ENCODE measurements around the gene PSMD1. TPM values are rescaled to one million over a fixed set of nuclear protein-coding genes. Genes with fewer than 3 reads are reported as not detected.

PSMD1 gene
- total RNA-seq, 1 donor from 2014 or later, result 99.9 TPM

- Mint-ChIP-seq H3K9me3 (no peaks in the 10 kb centered on the region), H3K4me1 (no peaks in the 10 kb centered on the region), H3K36me3 (ENCODE audit: low read depth) (no peaks in the 10 kb centered on the region), H3K27me3 (peaks cover 15% of the 10 kb centered on the region), H3K27ac (no peak overlapping the region), H3K4me3 (no peak overlapping the region)
- DNase-seq, result no peak
- intact Hi-C loops (cut with micrococcal nuclease), result no loop called here
- ATAC-seq (ENCODE audit: low read depth), result no peak
- POLR2A ChIA-PET, result no interaction called here
- TF ChIP-seq CTCF (IDR thresholded peaks at IDR 0.05), result no peak
- CTCF ChIA-PET, result no interaction called here
These were observed 9.8 kb upstream of the PSMD1 start for GRCh38 chr2:231046916-231047273.

GRCh38 chr2:231047274-231047922 lies 9.3 kb upstream of the PSMD1 start:
- Mint-ChIP-seq H3K4me1 (peaks cover 3% of the 10 kb centered on the region), H3K9me3 (no peaks in the 10 kb centered on the region), H3K4me3 (no peak overlapping the region), H3K36me3 (ENCODE audit: low read depth) (no peaks in the 10 kb centered on the region), H3K27ac (no peak overlapping the region), H3K27me3 (peaks cover 14% of the 10 kb centered on the region)
- ATAC-seq (ENCODE audit: low read depth), result no peak
- DNase-seq, result no peak
- intact Hi-C loops (cut with micrococcal nuclease), result no loop called here
- TF ChIP-seq CTCF (IDR thresholded peaks at IDR 0.05), result no peak
- POLR2A ChIA-PET, result interaction anchor here (1.3 kb wide), 1 partner anchor 10 kb away, joined by 4 read pairs; the partner anchor contains the start of gene PSMD1
- CTCF ChIA-PET, result no interaction called here

GRCh38 chr2:231047923-231048915 lies 8.4 kb upstream of the PSMD1 start:
- H3K27ac Mint-ChIP-seq, result no peak overlapping the region
- ChIA-PET POLR2A (interaction anchor here (1.3 kb wide), 1 partner anchor 9 kb away, joined by 4 read pairs; the partner anchor contains the start of gene PSMD1), CTCF (no interaction called here)
- H3K4me1 Mint-ChIP-seq, result peaks cover 9% of the 10 kb centered on the region
- ATAC-seq (ENCODE audit: low read depth) (no peak), DNase-seq (no peak)
- no peak overlapping the region for H3K4me3 Mint-ChIP-seq
- intact Hi-C loops (cut with micrococcal nuclease), result no loop called here
- no peak for TF ChIP-seq CTCF (IDR thresholded peaks at IDR 0.05)
- H3K27me3 Mint-ChIP-seq, result peaks cover 15% of the 10 kb centered on the region
- H3K9me3 Mint-ChIP-seq, result no peaks in the 10 kb centered on the region
- peaks cover 1% of the 10 kb centered on the region for H3K36me3 Mint-ChIP-seq (ENCODE audit: low read depth)

- peaks cover 9% of the 10 kb centered on the region for H3K4me1 Mint-ChIP-seq
- no peak for TF ChIP-seq CTCF (IDR thresholded peaks at IDR 0.05)
- intact Hi-C loops (cut with micrococcal nuclease), result loop anchor here (10.0 kb wide), 1 partner anchor 735 kb away; the partner anchor contains the start of genes COPS7B and PDE6D
- ATAC-seq (ENCODE audit: low read depth) (no peak), DNase-seq (no peak)
- H3K4me3 Mint-ChIP-seq, result no peak overlapping the region
- CTCF ChIA-PET, result no interaction called here
- peaks cover 1% of the 10 kb centered on the region for H3K36me3 Mint-ChIP-seq (ENCODE audit: low read depth)
- no peak overlapping the region for H3K27ac Mint-ChIP-seq
- H3K27me3 Mint-ChIP-seq, result peaks cover 15% of the 10 kb centered on the region
- POLR2A ChIA-PET, result no interaction called here
- H3K9me3 Mint-ChIP-seq, result no peaks in the 10 kb centered on the region
These were observed 7.2 kb upstream of the PSMD1 start for GRCh38 chr2:231049286-231050017.
